C4-2B (cell line): ENCODE results near the gene ENTPD6.

Experiments used
- H3K27ac ChIP-seq: fragments of 450-650 bp; 2 replicates; pipeline ENCODE4 v1.5.1; 2017
- ZFX ChIP-seq: fragments of 450-650 bp; IDR thresholded peaks from 2 replicates; pipeline ENCODE4 v1.6.1; 2017
- TF ChIP-seq, protein P1 (sequence below): fragments of 450-650 bp; conservative IDR thresholded peaks from 2 replicates; pipeline ENCODE4 v1.5.1; 2017; ENCODE audit warnings: mild to moderate bottlenecking

The ENTPD6 gene

DNA sequence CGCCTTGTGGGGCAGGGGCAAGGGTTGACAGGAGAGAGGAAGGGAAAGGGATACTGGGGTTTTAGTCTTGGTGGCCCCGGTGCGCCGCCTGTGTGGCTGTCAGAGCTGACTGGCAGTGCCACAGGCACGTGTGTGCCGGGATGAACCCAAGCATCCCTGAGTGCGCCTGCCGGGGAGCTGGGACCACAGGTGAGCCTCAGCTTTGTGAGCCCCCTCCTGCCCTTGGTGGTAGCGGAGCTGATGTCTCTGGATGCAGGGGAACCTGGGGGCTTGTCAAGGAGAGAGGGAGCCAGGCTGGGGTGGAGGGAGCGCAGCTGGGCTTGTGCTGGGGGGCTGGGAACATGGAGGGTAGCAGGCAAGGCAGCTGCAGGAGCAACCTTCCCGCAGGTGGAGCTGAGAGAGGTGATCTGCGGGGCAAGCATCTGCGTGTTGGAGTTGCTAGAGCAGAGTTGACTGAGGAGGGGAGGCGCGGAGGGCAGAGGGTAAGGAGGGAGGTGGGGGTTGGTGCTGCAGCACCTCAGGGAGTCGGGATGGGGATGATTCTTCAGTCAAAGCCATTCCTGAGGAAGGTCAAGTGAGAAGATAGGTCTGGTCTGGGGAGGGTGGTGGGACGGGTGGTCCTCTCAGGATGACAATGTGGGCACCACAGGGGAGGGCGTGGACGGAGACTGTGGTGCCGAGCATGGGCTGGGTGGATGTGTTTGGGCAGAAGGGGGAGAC is 80.5 kb downstream of the ENTPD6 start:
- TF ChIP-seq ZFX: no peak
- TF ChIP-seq, protein P1, sequence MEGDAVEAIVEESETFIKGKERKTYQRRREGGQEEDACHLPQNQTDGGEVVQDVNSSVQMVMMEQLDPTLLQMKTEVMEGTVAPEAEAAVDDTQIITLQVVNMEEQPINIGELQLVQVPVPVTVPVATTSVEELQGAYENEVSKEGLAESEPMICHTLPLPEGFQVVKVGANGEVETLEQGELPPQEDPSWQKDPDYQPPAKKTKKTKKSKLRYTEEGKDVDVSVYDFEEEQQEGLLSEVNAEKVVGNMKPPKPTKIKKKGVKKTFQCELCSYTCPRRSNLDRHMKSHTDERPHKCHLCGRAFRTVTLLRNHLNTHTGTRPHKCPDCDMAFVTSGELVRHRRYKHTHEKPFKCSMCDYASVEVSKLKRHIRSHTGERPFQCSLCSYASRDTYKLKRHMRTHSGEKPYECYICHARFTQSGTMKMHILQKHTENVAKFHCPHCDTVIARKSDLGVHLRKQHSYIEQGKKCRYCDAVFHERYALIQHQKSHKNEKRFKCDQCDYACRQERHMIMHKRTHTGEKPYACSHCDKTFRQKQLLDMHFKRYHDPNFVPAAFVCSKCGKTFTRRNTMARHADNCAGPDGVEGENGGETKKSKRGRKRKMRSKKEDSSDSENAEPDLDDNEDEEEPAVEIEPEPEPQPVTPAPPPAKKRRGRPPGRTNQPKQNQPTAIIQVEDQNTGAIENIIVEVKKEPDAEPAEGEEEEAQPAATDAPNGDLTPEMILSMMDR: no peak

More for the DNA sequence above, 80.5 kb downstream of the ENTPD6 start:
- peak overlapping the region; percentile 94 for H3K27ac ChIP-seq
